HUDEP-2 (cell line): Measurements from ENCODE around the gene CEACAM16.

Experiments used
- DNase-seq, 76 experiments: peaks; one replicate each; lab custom pipeline; 2025; ENCODE audit not compliant: unreplicated experiment in 76 of 76; lab: John Stamatoyannopoulos, UW

Gene CEACAM16

GRCh38 chr19:44722131-44723121 is 23.5 kb downstream of the CEACAM16 start:
- no peak for DNase-seq

- DNase-seq: no peak
Measured at GRCh38 chr19:44723299-44723951, 24.5 kb downstream of the CEACAM16 start.

- DNase-seq: peak in 72 of 76 experiments; percentile 20 to 87 (median 67)
Measured at GRCh38 chr19:44723952-44724319, 25.0 kb downstream of the CEACAM16 start.

- no peak for DNase-seq
Measured at GRCh38 chr19:44725251-44725650, 26.3 kb downstream of the CEACAM16 start.

GRCh38 chr19:44725684-44726083 is 26.7 kb downstream of the CEACAM16 start:
- no peak for DNase-seq

- no peak for DNase-seq
Measured at GRCh38 chr19:44726465-44726864, 27.5 kb downstream of the CEACAM16 start.

GRCh38 chr19:44728178-44728577 is 29.2 kb downstream of the CEACAM16 start:
- no peak for DNase-seq

GRCh38 chr19:44729516-44730033 is 30.6 kb downstream of the CEACAM16 start:
- DNase-seq: no peak

- DNase-seq: no peak
Measured at GRCh38 chr19:44731081-44731480, 32.1 kb downstream of the CEACAM16 start.

- DNase-seq: no peak
Measured at GRCh38 chr19:44731622-44732021, 32.7 kb downstream of the CEACAM16 start.

- no peak for DNase-seq
Measured at GRCh38 chr19:44732235-44733014, 33.5 kb downstream of the CEACAM16 start.

- DNase-seq: no peak
Measured at GRCh38 chr19:44734357-44734756, 35.4 kb downstream of the CEACAM16 start.

GRCh38 chr19:44735011-44735410 is 36.1 kb downstream of the CEACAM16 start:
- DNase-seq: no peak

GRCh38 chr19:44737238-44738071 is 38.5 kb downstream of the CEACAM16 start:
- DNase-seq: no peak

- DNase-seq: no peak
Measured at GRCh38 chr19:44738136-44738535, 39.2 kb downstream of the CEACAM16 start.

- no peak for DNase-seq
Measured at GRCh38 chr19:44738603-44739558, 39.9 kb downstream of the CEACAM16 start.

GRCh38 chr19:44740351-44740824 is 41.4 kb downstream of the CEACAM16 start:
- peak in 4 of 76 experiments; percentile 3 to 13 (median 9) for DNase-seq

- DNase-seq: no peak
Measured at GRCh38 chr19:44741258-44741731, 42.3 kb downstream of the CEACAM16 start.
